Osteoblast (primary cell): ENCODE data around the gene TM9SF4. TPM values are rescaled to one million over a fixed set of nuclear protein-coding genes. Genes with fewer than 3 reads are reported as not detected.

Source experiments
- DNase-seq: peaks from one replicate; pipeline ENCODE4 v3.0.0; 2011; ENCODE audit warnings: low spot score, mixed read lengths; ENCODE audit not compliant: insufficient read length; ENCODE audit errors: missing footprints
- H2AFZ ChIP-seq: 2 replicates; pipeline ENCODE4 v1.6.0; 2011; ENCODE audit warnings: mild to moderate bottlenecking, low read length
- H3K27ac ChIP-seq: 2 replicates; pipeline ENCODE4 v1.5.1; 2011; ENCODE audit warnings: mild to moderate bottlenecking, low read depth, low read length, moderate library complexity
- H3K27me3 ChIP-seq: 2 replicates; pipeline ENCODE4 v1.6.0; 2012; ENCODE audit warnings: mild to moderate bottlenecking, control low read depth, inconsistent platforms, low read length, moderate library complexity; ENCODE audit not compliant: insufficient read depth
- H3K36me3 ChIP-seq: 2 replicates; pipeline ENCODE4 v1.5.1; 2011; ENCODE audit warnings: mild to moderate bottlenecking, low read length, control low read depth, moderate library complexity; ENCODE audit not compliant: insufficient read depth
- H3K4me1 ChIP-seq: 2 replicates; pipeline ENCODE4 v1.5.1; 2011; ENCODE audit warnings: mild to moderate bottlenecking, low read length, control low read depth, moderate library complexity; ENCODE audit not compliant: insufficient read depth
- H3K4me2 ChIP-seq: 2 replicates; pipeline ENCODE4 v1.6.0; 2011; ENCODE audit warnings: mild to moderate bottlenecking, low read length; ENCODE audit not compliant: insufficient read depth
- H3K4me3 ChIP-seq: fragments of 200-600 bp; sonication (generic); 3 replicates; pipeline ENCODE4 v1.5.1; 2012; ENCODE audit warnings: mild to moderate bottlenecking, low read length, inconsistent platforms; ENCODE audit not compliant: insufficient read depth
- H3K79me2 ChIP-seq: 2 replicates; pipeline ENCODE4 v1.6.0; 2012; ENCODE audit warnings: mild to moderate bottlenecking, low read length, control low read depth, inconsistent platforms; ENCODE audit not compliant: insufficient read depth
- H3K9me3 ChIP-seq: 2 replicates; pipeline ENCODE4 v1.5.1; 2011; ENCODE audit warnings: low read depth, low read length, control low read depth
- H4K20me1 ChIP-seq: 2 replicates; pipeline ENCODE4 v1.6.0; 2012; ENCODE audit warnings: mild to moderate bottlenecking, low read length, control low read depth; ENCODE audit not compliant: insufficient read depth
- total RNA-seq: library from RNA; depleted of rRNA; stranded (reverse); fragments of >200 nt; gene quantifications from 2 replicates; pipeline ENCODE4 v1.2.3, GENCODE V29; 2012
- TF ChIP-seq, protein P1 (sequence below): IDR thresholded peaks from 2 replicates; pipeline ENCODE4 v1.5.1; 2011; ENCODE audit warnings: mild to moderate bottlenecking, low read depth, low read length, moderate library complexity; ENCODE audit errors: extremely low read depth

Gene TM9SF4
- total RNA-seq, 1 donor: 48.1 TPM

GRCh38 chr20:32123088-32123487 lies 13.6 kb downstream of the TM9SF4 start:
- H3K27ac ChIP-seq: no peak overlapping the region
- H3K79me2 ChIP-seq: peaks cover 61% of the 10 kb centered on the region
- TF ChIP-seq, protein P1, sequence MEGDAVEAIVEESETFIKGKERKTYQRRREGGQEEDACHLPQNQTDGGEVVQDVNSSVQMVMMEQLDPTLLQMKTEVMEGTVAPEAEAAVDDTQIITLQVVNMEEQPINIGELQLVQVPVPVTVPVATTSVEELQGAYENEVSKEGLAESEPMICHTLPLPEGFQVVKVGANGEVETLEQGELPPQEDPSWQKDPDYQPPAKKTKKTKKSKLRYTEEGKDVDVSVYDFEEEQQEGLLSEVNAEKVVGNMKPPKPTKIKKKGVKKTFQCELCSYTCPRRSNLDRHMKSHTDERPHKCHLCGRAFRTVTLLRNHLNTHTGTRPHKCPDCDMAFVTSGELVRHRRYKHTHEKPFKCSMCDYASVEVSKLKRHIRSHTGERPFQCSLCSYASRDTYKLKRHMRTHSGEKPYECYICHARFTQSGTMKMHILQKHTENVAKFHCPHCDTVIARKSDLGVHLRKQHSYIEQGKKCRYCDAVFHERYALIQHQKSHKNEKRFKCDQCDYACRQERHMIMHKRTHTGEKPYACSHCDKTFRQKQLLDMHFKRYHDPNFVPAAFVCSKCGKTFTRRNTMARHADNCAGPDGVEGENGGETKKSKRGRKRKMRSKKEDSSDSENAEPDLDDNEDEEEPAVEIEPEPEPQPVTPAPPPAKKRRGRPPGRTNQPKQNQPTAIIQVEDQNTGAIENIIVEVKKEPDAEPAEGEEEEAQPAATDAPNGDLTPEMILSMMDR: no peak
- no peak overlapping the region for H3K4me3 ChIP-seq
- no peaks in the 10 kb centered on the region for H3K9me3 ChIP-seq
- H3K4me2 ChIP-seq: no peak overlapping the region
- no peaks in the 10 kb centered on the region for H3K27me3 ChIP-seq
- no peaks in the 10 kb centered on the region for H3K4me1 ChIP-seq
- no peak for DNase-seq
- H4K20me1 ChIP-seq: peaks cover 46% of the 10 kb centered on the region
- H2AFZ ChIP-seq: no peak overlapping the region
- peaks cover 7% of the 10 kb centered on the region for H3K36me3 ChIP-seq

GRCh38 chr20:32124916-32125454 lies 15.5 kb downstream of the TM9SF4 start:
- Histone ChIP-seq H3K4me2 (no peak overlapping the region), H3K4me1 (no peaks in the 10 kb centered on the region), H3K27ac (no peak overlapping the region), H3K9me3 (no peaks in the 10 kb centered on the region), H3K27me3 (no peaks in the 10 kb centered on the region), H3K4me3 (no peak overlapping the region), H3K79me2 (peaks cover 68% of the 10 kb centered on the region), H4K20me1 (peaks cover 48% of the 10 kb centered on the region), H3K36me3 (peaks cover 7% of the 10 kb centered on the region), H2AFZ (no peak overlapping the region)
- no peak for DNase-seq
- TF ChIP-seq, protein P1: no peak

GRCh38 chr20:32125506-32125905 lies 16.0 kb downstream of the TM9SF4 start:
- Histone ChIP-seq H3K4me2 (no peak overlapping the region), H3K27me3 (no peaks in the 10 kb centered on the region), H3K4me3 (no peak overlapping the region), H3K36me3 (peaks cover 7% of the 10 kb centered on the region), H3K4me1 (no peaks in the 10 kb centered on the region), H2AFZ (no peak overlapping the region), H3K9me3 (no peaks in the 10 kb centered on the region), H4K20me1 (peaks cover 49% of the 10 kb centered on the region), H3K79me2 (peaks cover 70% of the 10 kb centered on the region), H3K27ac (no peak overlapping the region)
- DNase-seq: no peak
- TF ChIP-seq, protein P1: no peak

DNA sequence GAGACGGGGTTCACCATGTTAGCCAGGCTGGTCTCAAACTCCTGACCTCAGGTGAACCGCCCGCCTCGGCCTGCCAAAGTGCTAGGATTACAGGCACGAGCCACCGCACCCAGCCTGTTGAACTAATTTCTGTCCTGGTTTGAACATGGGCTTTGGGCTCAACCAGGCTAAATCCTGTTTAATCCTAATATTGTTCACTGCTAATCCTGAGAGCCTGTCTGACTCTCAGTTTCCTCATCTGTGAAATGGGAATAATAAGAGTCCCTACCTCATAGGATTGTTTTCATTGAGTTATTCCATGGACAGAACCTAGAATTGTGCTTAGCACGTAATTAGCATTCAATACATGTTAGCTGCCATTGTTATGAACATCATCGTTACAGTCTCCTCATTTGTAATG lies 17.4 kb downstream of the TM9SF4 start:
- no peaks in the 10 kb centered on the region for H3K27me3 ChIP-seq
- H2AFZ ChIP-seq: no peak overlapping the region
- no peak overlapping the region for H3K4me2 ChIP-seq
- TF ChIP-seq, protein P1: no peak
- H3K36me3 ChIP-seq: peaks cover 7% of the 10 kb centered on the region
- H3K4me3 ChIP-seq: no peak overlapping the region
- H3K9me3 ChIP-seq: no peaks in the 10 kb centered on the region
- peaks cover 80% of the 10 kb centered on the region for H3K79me2 ChIP-seq
- H4K20me1 ChIP-seq: peaks cover 57% of the 10 kb centered on the region
- H3K4me1 ChIP-seq: no peaks in the 10 kb centered on the region
- no peak overlapping the region for H3K27ac ChIP-seq
- DNase-seq: no peak
